DMS 273 (cell line): Measurements from ENCODE around the gene SLC24A3.

Source experiments
- DNase-seq: peaks from one replicate; lab custom pipeline; 2025; ENCODE audit not compliant: unreplicated experiment; lab: John Stamatoyannopoulos, UW

Gene SLC24A3

GRCh38 chr20:19236371-19237055, 24.1 kb downstream of the SLC24A3 start:
- DNase-seq: no peak

GRCh38 chr20:19241440-19241839, 29.0 kb downstream of the SLC24A3 start:
- DNase-seq: no peak

- no peak for DNase-seq
Observed at GRCh38 chr20:19244291-19244690, 31.8 kb downstream of the SLC24A3 start.

GRCh38 chr20:19249106-19249879, 36.9 kb downstream of the SLC24A3 start:
- DNase-seq: no peak

GRCh38 chr20:19250346-19250745, 37.9 kb downstream of the SLC24A3 start:
- DNase-seq: no peak

- no peak for DNase-seq
Observed at GRCh38 chr20:19251506-19251905, 39.1 kb downstream of the SLC24A3 start.

GRCh38 chr20:19251958-19252357, 39.5 kb downstream of the SLC24A3 start:
- no peak for DNase-seq

- no peak for DNase-seq
Observed at GRCh38 chr20:19252451-19253120, 40.1 kb downstream of the SLC24A3 start.

GRCh38 chr20:19253316-19253715, 40.9 kb downstream of the SLC24A3 start:
- no peak for DNase-seq

GRCh38 chr20:19253916-19254820, 41.7 kb downstream of the SLC24A3 start:
- no peak for DNase-seq

GRCh38 chr20:19254956-19255355, 42.5 kb downstream of the SLC24A3 start:
- no peak for DNase-seq

- no peak for DNase-seq
Observed at GRCh38 chr20:19256085-19256484, 43.6 kb downstream of the SLC24A3 start.

- DNase-seq: no peak
Observed at GRCh38 chr20:19256906-19257595, 44.6 kb downstream of the SLC24A3 start.

- DNase-seq: no peak
Observed at GRCh38 chr20:19257865-19258264, 45.4 kb downstream of the SLC24A3 start.

- DNase-seq: no peak
Observed at GRCh38 chr20:19259141-19259591, 46.7 kb downstream of the SLC24A3 start.

GRCh38 chr20:19260412-19261090, 48.1 kb downstream of the SLC24A3 start:
- DNase-seq: no peak

GRCh38 chr20:19264191-19264590, 51.7 kb downstream of the SLC24A3 start:
- no peak for DNase-seq

- peak; percentile 13 for DNase-seq
Observed at GRCh38 chr20:19265646-19266374, 53.4 kb downstream of the SLC24A3 start.

- no peak for DNase-seq
Observed at GRCh38 chr20:19268426-19268825, 56.0 kb downstream of the SLC24A3 start.
